Measurements from ENCODE around the gene ACTR3. TPM values are rescaled to one million over a fixed set of nuclear protein-coding genes. Genes with fewer than 3 reads are reported as not detected.
A peak's percentile ranks its signal among the peaks of the same experiment; 100 is the strongest.

The ACTR3 gene
- total and polyA plus RNA-seq, 4 donors: 35.5 to 260 (median 184) TPM

GRCh38 chr2:113892004-113892710 is 2.3 kb downstream of the ACTR3 start:
- WGBS, 2 donors: 36 to 44% methylated on average over 6 of the region's 6 CpGs
- H3K36me3 ChIP-seq (ENCODE audit: control insufficient read depth in 4 of 4, insufficient read depth in 4 of 4, low read length in 4 of 4): peaks cover 0 to 8% (median 0%) of the 10 kb centered on the region in 4 donors
- H3K27me3 ChIP-seq (ENCODE audit: control insufficient read depth in 3 of 3, insufficient read depth in 3 of 3, low read length in 2 of 3): no peaks in the 10 kb centered on the region
- DNase-seq (peak in 1 of 3 donors; percentile 50), ATAC-seq (ENCODE audit: insufficient read depth, low FRiP score) (no peak)
- no peak overlapping the region for H3K4me3 ChIP-seq
- H3K9ac ChIP-seq (ENCODE audit: insufficient read depth in 1 of 2, low read length in 2 of 2): no peak overlapping the region
- no peaks in the 10 kb centered on the region for H3K9me3 ChIP-seq (ENCODE audit: control insufficient read depth in 4 of 4, insufficient read depth in 3 of 4, low read length in 3 of 4)
- peaks cover 4 to 40% (median 24%) of the 10 kb centered on the region in 5 donors for H3K4me1 ChIP-seq (ENCODE audit: control insufficient read depth in 5 of 5, insufficient read depth in 5 of 5, low read length in 5 of 5)
- H3K27ac ChIP-seq (ENCODE audit: low read depth in 1 of 2, low read length in 1 of 2): no peak overlapping the region
- no peak for TF ChIP-seq CTCF (IDR thresholded peaks at IDR 0.05; ENCODE audit: control extremely low read depth, extremely low read depth)

GRCh38 chr2:113894156-113894743 is 4.4 kb downstream of the ACTR3 start:
- H3K27ac ChIP-seq (ENCODE audit: low read depth in 1 of 2, low read length in 1 of 2): peak overlapping the region in 1 of 2 donors; percentile 21
- DNase-seq: no peak
- no peaks in the 10 kb centered on the region for H3K9me3 ChIP-seq (ENCODE audit: control insufficient read depth in 4 of 4, insufficient read depth in 3 of 4, low read length in 3 of 4)
- no peak for TF ChIP-seq CTCF (IDR thresholded peaks at IDR 0.05; ENCODE audit: control extremely low read depth, extremely low read depth)
- ATAC-seq (ENCODE audit: insufficient read depth, low FRiP score): peak; percentile 19
- 31 to 44% methylated on average over 7 of the region's 7 CpGs for WGBS, 2 donors
- no peaks in the 10 kb centered on the region for H3K27me3 ChIP-seq (ENCODE audit: control insufficient read depth in 3 of 3, insufficient read depth in 3 of 3, low read length in 2 of 3)
- H3K9ac ChIP-seq (ENCODE audit: insufficient read depth in 1 of 2, low read length in 2 of 2): no peak overlapping the region
- no peak overlapping the region for H3K4me3 ChIP-seq
- peaks cover 0 to 32% (median 9%) of the 10 kb centered on the region in 5 donors for H3K4me1 ChIP-seq (ENCODE audit: control insufficient read depth in 5 of 5, insufficient read depth in 5 of 5, low read length in 5 of 5)
- peaks cover 0 to 8% (median 0%) of the 10 kb centered on the region in 4 donors for H3K36me3 ChIP-seq (ENCODE audit: control insufficient read depth in 4 of 4, insufficient read depth in 4 of 4, low read length in 4 of 4)

- no peak overlapping the region for H3K27ac ChIP-seq (ENCODE audit: low read depth in 1 of 2, low read length in 1 of 2)
- H3K27me3 ChIP-seq (ENCODE audit: control insufficient read depth in 3 of 3, insufficient read depth in 3 of 3, low read length in 2 of 3): no peaks in the 10 kb centered on the region
- TF ChIP-seq CTCF (IDR thresholded peaks at IDR 0.05; ENCODE audit: control extremely low read depth, extremely low read depth): no peak
- H3K4me3 ChIP-seq: no peak overlapping the region
- WGBS, 2 donors: 73 to 81% methylated on average over 4 of the region's 4 CpGs
- ATAC-seq (ENCODE audit: insufficient read depth, low FRiP score): no peak
- no peak for DNase-seq
- H3K36me3 ChIP-seq (ENCODE audit: control insufficient read depth in 4 of 4, insufficient read depth in 4 of 4, low read length in 4 of 4): peaks cover 0 to 8% (median 0%) of the 10 kb centered on the region in 4 donors
- no peaks in the 10 kb centered on the region for H3K9me3 ChIP-seq (ENCODE audit: control insufficient read depth in 4 of 4, insufficient read depth in 3 of 4, low read length in 3 of 4)
- H3K4me1 ChIP-seq (ENCODE audit: control insufficient read depth in 5 of 5, insufficient read depth in 5 of 5, low read length in 5 of 5): peaks cover 0 to 38% (median 9%) of the 10 kb centered on the region in 5 donors
- H3K9ac ChIP-seq (ENCODE audit: insufficient read depth in 1 of 2, low read length in 2 of 2): no peak overlapping the region
Measured at GRCh38 chr2:113895301-113895700, 5.4 kb downstream of the ACTR3 start.

Data from lung (tissue), 12 donors.